Transverse colon (tissue), 4 donors: ENCODE measurements around the gene GRXCR1. TPM values are rescaled to one million over a fixed set of nuclear protein-coding genes. Genes with fewer than 3 reads are reported as not detected.

ENCODE experiments used
- DNase-seq: peaks from one replicate; pipeline ENCODE4 v3.0.0-alpha.2; 2019
- H3K27ac ChIP-seq, 4 donors: fragments of 200-600 bp; sonication (generic); 2 replicates each; pipeline ENCODE4 v1.5.1; 2016 to 2018; ENCODE audit warnings: inconsistent platforms in 4 of 4
- H3K27me3 ChIP-seq: fragments of 200-600 bp; sonication (generic); 2 replicates; pipeline ENCODE4 v1.5.1; 2017; ENCODE audit warnings: inconsistent platforms
- H3K36me3 ChIP-seq, 4 donors: fragments of 200-600 bp; sonication (generic); 2 replicates each; pipeline ENCODE4 v1.5.1; 2017 to 2019; ENCODE audit warnings: inconsistent platforms in 4 of 4
- H3K4me1 ChIP-seq, 4 donors: fragments of 200-600 bp; sonication (generic); 2 replicates each; pipeline ENCODE4 v1.5.1; 2017 to 2020; ENCODE audit warnings: inconsistent platforms in 4 of 4
- H3K4me3 ChIP-seq, 4 donors: fragments of 200-600 bp; sonication (generic); 1 replicate in 1 of 4; 2 replicates in 3 of 4; pipeline versions ENCODE4 v1.5.1 to v1.6.1; 2017 to 2019; ENCODE audit warnings: inconsistent platforms in 4 of 4
- H3K9me3 ChIP-seq, 2 donors: fragments of 200-600 bp; sonication (generic); 2 replicates each; pipeline ENCODE4 v1.5.1; 2017 to 2019; ENCODE audit warnings: inconsistent platforms in 2 of 2
- EP300 ChIP-seq: sonication (generic); formaldehyde crosslinking; IDR thresholded peaks from one replicate; pipeline ENCODE4 v1.6.1; 2017; ENCODE audit warnings: antibody characterized with exemption, low read depth
- POLR2A ChIP-seq: fragments of 450-650 bp; IDR thresholded peaks from one replicate; pipeline ENCODE4 v1.6.1; 2016; ENCODE audit warnings: antibody characterized with exemption, mild to moderate bottlenecking, moderate library complexity
- POLR2AphosphoS5 ChIP-seq, 3 donors: sonication (generic); formaldehyde crosslinking; IDR thresholded peaks; one replicate each; pipeline ENCODE4 v1.6.1; 2016; ENCODE audit warnings: antibody characterized with exemption in 3 of 3
- WGBS, 2 donors: methylation state at CpG; one replicate each; pipeline ENCODE4 v1.1.5; 2018; ENCODE audit warnings: low coverage in 1 of 2; 5-methylcytosine and 5-hydroxymethylcytosine counted together
- in situ Hi-C, 4 donors: fragments of 200-750 bp; cut with MboI; loops; one replicate each; pipeline versions ENCODE4 v1.15.0 to v1.15.1; 2017; ENCODE audit warnings: low sequenced_read_pairs in 3 of 4, low pct_ligation_motif_present in 1 of 4, low pct_unique_long_range_greater_than_20kb in 1 of 4
- intact Hi-C: fragments of 100-400 bp; cut with DNase I; formaldehyde crosslinking; loops from one replicate; pipeline ENCODE4 v1.15.1; 2023; ENCODE audit warnings: low total_unique reads
- total RNA-seq, 4 donors: library from RNA; depleted of rRNA; stranded (reverse); fragments of >200 nt; gene quantifications; one replicate each; pipeline ENCODE4 v1.1.0, GENCODE V29; 2016
- TF ChIP-seq, protein P1 (sequence below), 5 experiments: fragments of 200-600 bp in 3 of 5; fragments of 450-650 bp in 2 of 5; sonication (generic) in 3 of 5; IDR thresholded peaks; 1 replicate in 2 of 5; 2 replicates in 3 of 5; pipeline ENCODE4 v1.5.1; 2016 to 2017; ENCODE audit warnings: antibody characterized with exemption in 5 of 5, inconsistent platforms in 3 of 5, mild to moderate bottlenecking in 2 of 5, moderate library complexity in 1 of 5

GRXCR1 gene
- total RNA-seq, 4 donors from 2014 or later, result not detected

DNA sequence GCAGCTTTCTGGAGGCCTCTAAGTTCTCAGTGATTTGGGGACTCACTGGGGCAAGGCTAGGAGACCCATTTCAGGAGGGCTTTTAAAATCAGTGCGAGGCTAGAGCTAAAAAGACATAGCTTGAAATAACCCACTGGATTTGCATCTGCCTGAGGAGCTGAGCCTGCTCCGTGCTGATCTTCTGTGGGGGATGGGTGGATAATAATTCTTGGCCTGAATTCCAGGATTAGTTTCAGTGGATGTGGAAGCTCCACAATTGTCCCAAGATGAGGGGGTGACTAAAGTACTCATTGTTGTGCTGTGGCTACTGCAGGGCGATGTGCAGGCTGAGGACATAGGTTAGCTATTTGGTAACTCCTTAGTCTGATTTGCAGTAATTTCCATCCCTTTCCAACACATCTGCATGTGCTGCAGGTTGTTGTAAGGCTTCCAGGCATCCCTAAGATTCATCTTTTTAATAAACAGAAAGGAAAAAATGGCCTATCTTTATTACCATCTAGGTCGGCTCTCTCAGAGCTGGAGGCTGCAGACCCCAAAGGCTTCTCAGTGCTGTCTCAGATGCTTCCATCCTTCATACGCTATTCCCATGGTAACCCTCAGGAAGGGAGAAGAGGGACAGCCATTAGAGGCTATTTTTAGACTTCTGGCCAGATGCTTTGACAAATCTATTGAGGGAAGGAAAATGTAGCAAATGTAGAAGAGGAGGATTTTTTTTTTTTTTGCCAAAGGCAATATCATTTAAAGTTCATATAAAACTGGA, 63.4 kb downstream of the GRXCR1 start:
- in situ Hi-C loops, result no loop called here
- Histone ChIP-seq H3K4me3 (no peak overlapping the region), H3K36me3 (no peaks in the 10 kb centered on the region), H3K27ac (no peak overlapping the region), H3K9me3 (no peaks in the 10 kb centered on the region), H3K4me1 (no peaks in the 10 kb centered on the region), H3K27me3 (no peaks in the 10 kb centered on the region)
- TF ChIP-seq EP300, result no peak
- no peak for TF ChIP-seq POLR2AphosphoS5 (IDR thresholded peaks at IDR 0.05)
- TF ChIP-seq, protein P1, sequence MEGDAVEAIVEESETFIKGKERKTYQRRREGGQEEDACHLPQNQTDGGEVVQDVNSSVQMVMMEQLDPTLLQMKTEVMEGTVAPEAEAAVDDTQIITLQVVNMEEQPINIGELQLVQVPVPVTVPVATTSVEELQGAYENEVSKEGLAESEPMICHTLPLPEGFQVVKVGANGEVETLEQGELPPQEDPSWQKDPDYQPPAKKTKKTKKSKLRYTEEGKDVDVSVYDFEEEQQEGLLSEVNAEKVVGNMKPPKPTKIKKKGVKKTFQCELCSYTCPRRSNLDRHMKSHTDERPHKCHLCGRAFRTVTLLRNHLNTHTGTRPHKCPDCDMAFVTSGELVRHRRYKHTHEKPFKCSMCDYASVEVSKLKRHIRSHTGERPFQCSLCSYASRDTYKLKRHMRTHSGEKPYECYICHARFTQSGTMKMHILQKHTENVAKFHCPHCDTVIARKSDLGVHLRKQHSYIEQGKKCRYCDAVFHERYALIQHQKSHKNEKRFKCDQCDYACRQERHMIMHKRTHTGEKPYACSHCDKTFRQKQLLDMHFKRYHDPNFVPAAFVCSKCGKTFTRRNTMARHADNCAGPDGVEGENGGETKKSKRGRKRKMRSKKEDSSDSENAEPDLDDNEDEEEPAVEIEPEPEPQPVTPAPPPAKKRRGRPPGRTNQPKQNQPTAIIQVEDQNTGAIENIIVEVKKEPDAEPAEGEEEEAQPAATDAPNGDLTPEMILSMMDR (IDR thresholded peaks at IDR 0.05), result no peak
- no peak for DNase-seq
- 63 to 89% methylated on average over 1 to 5 of the region's 5 CpGs for WGBS, 2 donors
- intact Hi-C loops, result loop anchor here (2.0 kb wide), 1 partner anchor 55 kb away; no protein-coding TSS in a partner anchor

DNA sequence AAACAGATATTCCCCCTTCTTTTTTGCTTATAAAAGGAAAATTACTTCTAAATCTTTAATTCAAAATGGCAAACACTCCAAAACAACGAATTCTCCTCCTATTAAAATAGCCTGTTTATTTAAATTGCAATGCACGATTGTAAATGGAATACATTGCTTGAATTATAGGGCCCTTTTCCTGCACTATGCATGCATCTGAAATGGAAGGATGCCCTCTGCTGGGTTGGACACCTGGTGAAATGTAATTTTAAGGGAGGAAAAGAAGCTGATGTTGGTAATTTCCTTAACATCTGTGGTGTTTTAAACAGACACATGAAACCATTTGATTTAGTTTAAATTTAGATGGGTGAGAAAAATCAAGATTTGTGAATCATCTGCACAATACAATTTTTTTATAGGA, 72.8 kb downstream of the GRXCR1 start:
- 6 to 11% methylated on average over 2 of the region's 2 CpGs for WGBS, 2 donors
- H3K36me3 ChIP-seq, result no peaks in the 10 kb centered on the region
- H3K9me3 ChIP-seq, result no peaks in the 10 kb centered on the region
- H3K4me3 ChIP-seq, result no peak overlapping the region
- in situ Hi-C loops (no loop called here), intact Hi-C loops (no loop called here)
- H3K27ac ChIP-seq, result no peak overlapping the region
- no peaks in the 10 kb centered on the region for H3K27me3 ChIP-seq
- no peaks in the 10 kb centered on the region for H3K4me1 ChIP-seq
- DNase-seq, result no peak
- TF ChIP-seq, protein P1 (IDR thresholded peaks at IDR 0.05), result peak in 1 of 5 experiments; percentile 9
- no peak for TF ChIP-seq EP300
- TF ChIP-seq POLR2A, result no peak
- no peak for TF ChIP-seq POLR2AphosphoS5 (IDR thresholded peaks at IDR 0.05)

DNA sequence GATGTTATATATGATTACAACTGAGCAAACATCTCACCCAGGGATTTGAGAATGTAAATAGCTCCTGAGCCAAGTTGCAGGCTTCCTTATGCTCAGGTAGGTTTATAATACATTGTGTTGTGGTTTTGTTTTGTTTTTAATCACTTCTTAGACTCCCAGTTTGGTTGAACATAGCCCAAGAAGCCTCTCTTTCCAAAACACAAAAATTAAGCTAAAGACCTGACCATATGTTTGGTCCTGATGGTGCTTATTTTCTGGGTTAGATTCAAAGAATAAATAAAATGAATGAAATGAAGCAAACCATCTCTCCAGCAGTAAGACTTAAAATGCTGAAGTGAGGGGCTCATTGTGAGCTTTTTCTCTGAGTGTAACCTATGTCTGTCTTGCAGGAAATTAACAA, 93.5 kb downstream of the GRXCR1 start:
- no peak for TF ChIP-seq EP300
- no peak for TF ChIP-seq POLR2A
- TF ChIP-seq, protein P1 (IDR thresholded peaks at IDR 0.05), result no peak
- no peak for TF ChIP-seq POLR2AphosphoS5 (IDR thresholded peaks at IDR 0.05)
- Histone ChIP-seq H3K4me3 (no peak overlapping the region), H3K27ac (no peak overlapping the region), H3K4me1 (no peaks in the 10 kb centered on the region), H3K36me3 (no peaks in the 10 kb centered on the region), H3K9me3 (peaks cover 0 to 9% of the 10 kb centered on the region in 2 donors), H3K27me3 (no peaks in the 10 kb centered on the region)
- in situ Hi-C loops, result loop anchor here in 1 of 4 donors (25.0 kb wide), 1 partner anchor 1626 kb away; no protein-coding TSS in a partner anchor
- DNase-seq, result no peak
- intact Hi-C loops, result no loop called here

- no peaks in the 10 kb centered on the region for H3K9me3 ChIP-seq
- DNase-seq, result no peak
- intact Hi-C loops (no loop called here), in situ Hi-C loops (loop anchor here in 1 of 4 donors (25.0 kb wide), 1 partner anchor 1617 kb away; no protein-coding TSS in a partner anchor)
- H3K4me3 ChIP-seq, result no peak overlapping the region
- 39 to 46% methylated on average over 6 of the region's 6 CpGs for WGBS, 2 donors
- H3K36me3 ChIP-seq, result no peaks in the 10 kb centered on the region
- TF ChIP-seq, protein P1 (IDR thresholded peaks at IDR 0.05), result peak in 3 of 5 experiments; percentile 22 to 39 (median 37)
- no peak for TF ChIP-seq EP300
- H3K27ac ChIP-seq, result no peak overlapping the region
- H3K27me3 ChIP-seq, result no peaks in the 10 kb centered on the region
- H3K4me1 ChIP-seq, result no peaks in the 10 kb centered on the region
These were observed 102.9 kb downstream of the GRXCR1 start for GRCh38 chr4:42995343-42995944.
